Hematopoietic multipotent progenitor cell treated with erythropoietin and hydrocortisone succinate and interleukin-3 and kit ligand, for 6 days (in vitro differentiated cells): ENCODE measurements around the gene AKAP6.
A peak's percentile ranks its signal among the peaks of the same experiment; 100 is the strongest.

ENCODE experiments used
- DNase-seq: peaks from one replicate; pipeline ENCODE4 v3.0.0-alpha.2; 2015

AKAP6 gene

DNA sequence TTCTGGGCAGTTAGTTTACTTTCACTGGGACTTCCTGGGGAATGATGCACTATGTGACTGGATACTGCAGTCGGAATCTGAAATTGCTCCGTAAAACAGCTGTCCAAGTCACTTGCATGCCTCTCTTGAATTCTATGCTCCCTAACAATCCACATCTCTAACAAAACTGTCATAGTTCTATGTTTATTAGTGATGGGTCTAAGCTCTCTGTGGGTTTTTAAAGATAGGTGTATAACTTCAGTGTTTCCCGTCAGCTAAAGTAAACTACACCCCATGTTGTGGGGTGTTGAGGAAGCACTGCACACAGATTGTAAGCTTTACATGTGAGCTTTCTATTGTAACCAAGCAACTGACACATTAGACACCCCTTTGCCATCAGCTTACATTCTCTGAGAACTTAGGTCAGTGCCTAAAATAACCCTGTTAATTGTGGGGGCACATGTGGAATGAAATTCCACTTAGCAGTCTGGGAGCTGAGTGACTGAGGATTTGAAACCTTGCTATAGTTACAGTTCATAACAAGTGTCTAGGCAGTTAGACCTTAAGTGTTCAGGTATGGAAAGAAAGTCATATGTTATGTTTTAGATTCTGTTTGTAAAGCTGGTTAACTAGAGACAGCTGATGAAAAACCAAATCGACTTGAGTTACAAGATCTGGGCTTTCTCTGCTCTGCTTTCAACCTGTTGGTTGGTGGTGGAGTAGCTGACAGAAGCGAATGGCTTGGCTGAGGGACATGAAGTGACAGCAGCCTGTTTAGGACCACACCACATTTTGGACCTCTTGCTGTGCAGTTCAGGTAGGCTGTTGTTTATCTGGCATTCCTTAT lies 165.7 kb downstream of the AKAP6 start:
- DNase-seq = no peak

DNA sequence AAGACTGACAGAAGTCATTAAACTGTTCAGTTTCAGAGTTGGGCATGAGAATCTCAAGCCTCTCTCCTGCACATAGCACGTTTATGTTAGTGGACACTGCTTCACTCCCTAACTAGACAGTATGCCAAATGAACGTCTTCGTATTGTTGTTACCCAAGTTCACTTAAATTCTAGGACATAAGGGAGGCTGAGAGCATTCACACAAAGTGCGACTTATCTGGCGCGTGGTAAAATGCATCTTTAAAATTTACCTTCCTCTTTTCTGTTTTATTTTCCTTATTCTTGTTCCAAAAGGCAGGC lies 166.3 kb downstream of the AKAP6 start:
- no peak for DNase-seq

GRCh38 chr14:32497248-32497647 lies 168.2 kb downstream of the AKAP6 start:
- DNase-seq = no peak

DNA sequence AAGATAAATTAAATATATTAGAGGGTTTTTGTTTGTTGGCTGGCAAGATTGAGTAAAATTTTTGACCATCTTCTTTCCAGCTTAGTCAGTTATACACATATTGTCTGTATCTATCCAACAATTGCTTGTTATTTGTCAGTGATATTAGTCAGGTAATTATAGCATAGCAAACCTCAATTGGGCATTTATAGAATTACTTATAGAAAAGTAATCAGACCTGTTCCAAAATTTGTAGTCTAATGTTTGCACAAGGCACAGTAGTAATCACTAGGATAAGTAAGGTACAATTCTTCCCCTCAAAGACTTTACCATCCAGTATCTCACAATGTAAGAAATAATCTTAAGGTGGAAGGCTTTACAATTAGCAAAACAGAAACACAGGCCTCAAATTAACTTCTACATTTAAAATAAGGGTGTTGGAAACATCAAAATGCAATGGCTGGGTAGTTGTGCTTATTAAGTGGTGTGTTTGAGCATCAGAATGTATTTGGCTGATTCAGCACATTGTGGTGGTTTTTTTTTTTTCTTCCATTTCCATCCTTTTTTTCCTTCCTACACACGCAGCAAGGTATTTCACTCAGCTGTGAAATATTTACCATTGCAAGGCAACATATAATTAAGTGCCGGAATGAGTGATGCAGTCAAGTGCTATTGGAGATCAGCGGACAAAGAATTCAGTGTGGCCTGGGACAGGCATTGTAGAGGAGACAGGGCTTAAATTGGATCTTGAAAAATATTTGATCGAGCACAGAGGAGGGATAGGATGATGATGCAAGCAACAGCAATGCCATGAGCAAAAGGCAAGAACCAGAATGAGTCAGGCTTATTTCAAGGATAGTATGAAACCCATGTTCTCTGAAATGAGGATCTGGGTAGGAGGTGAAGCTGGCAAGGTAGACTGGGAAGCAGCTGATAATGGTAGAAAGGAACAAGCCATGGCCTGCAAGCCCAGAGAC lies 178.2 kb downstream of the AKAP6 start:
- no peak for DNase-seq

GRCh38 chr14:32508281-32508680 lies 179.2 kb downstream of the AKAP6 start:
- no peak for DNase-seq

DNA sequence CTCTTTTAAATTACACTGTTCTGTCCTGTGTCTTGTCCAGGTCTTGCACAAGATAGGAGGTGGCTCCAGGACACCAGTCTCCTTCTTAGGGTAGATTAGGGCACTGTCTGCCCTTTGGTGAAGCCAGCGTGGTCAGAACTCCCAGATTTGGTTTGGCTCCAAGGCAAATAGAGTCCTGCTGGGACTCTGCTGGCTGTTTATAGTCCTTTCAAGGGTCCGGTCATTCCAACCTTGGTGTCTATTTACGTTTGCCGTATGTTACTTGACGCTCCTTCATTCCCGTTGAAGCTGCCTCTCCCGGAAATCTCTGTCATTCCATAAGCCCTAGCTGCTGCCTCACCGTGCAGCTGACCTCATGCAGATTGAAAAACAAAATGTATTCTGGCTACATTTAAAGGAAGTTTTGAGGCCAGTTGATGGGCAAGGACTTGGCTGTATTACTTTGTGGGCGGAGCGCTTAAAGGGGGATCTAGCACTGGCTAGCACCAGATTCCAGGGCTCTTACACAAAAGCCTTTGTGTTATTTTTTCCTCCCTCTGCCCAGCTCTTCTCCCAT lies 180.6 kb downstream of the AKAP6 start:
- no peak for DNase-seq

GRCh38 chr14:32510815-32511214 lies 181.7 kb downstream of the AKAP6 start:
- no peak for DNase-seq

DNA sequence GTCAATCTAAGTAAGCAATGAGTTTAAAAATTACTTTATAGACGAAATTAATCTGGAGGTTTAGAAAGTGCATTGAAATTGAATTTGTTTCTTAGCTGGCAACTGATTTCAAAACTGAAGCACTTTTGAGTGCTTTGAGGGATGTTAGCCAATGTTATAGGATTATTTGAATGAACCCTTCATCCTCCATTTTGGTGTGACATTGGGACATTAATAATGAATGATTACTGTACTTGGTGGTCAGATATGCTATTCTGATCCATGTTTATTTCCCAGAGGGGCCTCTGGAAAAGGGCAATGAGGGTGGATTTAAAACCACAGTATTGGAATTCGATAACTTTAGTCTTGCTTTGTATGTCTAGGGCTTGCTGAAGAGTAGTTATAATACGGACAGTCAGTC lies 183.2 kb downstream of the AKAP6 start:
- no peak for DNase-seq

DNA sequence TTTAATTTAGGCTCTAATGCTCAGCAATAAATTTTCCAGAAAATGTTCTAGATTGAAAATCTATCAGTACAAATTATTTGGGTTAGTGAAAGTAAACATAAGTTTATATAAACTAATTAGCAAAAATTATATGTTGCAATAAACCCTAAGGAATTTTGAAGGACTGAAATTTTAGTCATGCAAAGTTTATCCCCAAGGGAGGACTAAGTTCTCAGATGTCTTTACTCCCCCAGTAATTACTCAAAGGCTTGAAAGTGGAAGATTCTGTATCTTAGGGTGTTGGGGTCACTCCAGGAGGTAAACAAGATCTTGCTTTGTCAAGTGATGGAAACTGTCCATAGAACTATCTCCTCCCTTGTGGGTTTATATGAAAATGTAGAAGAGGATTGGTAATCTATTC lies 183.7 kb downstream of the AKAP6 start:
- DNase-seq = no peak

DNA sequence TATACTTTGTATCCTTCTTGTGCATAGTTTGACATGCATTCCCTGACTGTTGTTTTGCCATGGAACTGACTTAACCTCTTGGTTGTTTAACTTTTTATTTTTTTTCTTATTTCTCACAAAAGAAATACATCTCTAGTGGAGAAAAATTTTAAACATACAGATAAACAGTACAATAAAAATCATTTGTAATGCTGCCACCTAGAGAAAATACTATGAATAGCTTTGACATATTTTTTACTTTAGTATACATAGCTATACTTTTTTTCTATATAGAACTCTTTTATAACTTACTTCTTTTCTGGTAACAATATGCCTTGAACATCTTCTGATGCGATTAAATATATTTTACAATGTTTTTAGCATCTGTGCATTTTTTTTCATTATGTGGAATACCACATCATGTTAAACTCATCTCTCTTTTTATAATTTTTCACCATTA lies 184.5 kb downstream of the AKAP6 start:
- peak; percentile 22 for DNase-seq

- no peak for DNase-seq
These were observed 185.1 kb downstream of the AKAP6 start for GRCh38 chr14:32514236-32514635.

GRCh38 chr14:32514681-32515080 lies 185.6 kb downstream of the AKAP6 start:
- no peak for DNase-seq

DNA sequence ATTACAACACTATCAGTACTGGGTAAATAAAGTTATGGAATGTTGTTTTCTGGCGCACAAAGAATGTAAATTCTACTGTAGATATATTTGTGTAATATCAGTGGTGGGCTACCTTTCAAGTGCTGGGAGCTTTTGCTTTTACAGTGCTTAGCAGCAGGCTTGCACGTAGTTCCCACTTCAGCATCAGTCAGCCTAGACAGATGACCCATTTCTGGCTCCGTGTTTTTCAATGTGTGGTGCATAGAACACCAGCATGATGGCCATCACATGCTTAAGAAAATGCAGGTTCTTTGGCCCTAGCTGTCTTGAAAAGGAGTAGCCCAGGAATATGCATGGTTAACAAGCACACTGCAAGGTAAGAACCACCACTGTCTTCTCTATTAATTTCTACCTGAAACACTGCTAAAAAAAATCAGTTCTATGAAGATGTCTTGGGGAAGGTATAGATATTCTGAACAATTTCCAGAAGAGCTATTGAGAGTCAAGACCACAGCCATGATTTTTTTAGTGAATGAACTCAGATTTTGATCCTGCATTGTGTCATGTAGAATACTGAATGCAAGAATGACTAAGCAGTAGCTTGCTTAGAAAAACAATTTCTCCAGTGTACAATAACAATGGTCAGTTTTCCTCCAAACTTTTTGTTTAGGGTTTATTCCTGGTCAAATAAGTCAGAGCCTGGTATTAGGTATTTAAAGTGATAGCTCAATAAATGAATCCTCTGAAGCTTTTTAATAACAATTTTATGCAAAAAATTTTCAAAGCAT lies 195.7 kb downstream of the AKAP6 start:
- no peak for DNase-seq

DNA sequence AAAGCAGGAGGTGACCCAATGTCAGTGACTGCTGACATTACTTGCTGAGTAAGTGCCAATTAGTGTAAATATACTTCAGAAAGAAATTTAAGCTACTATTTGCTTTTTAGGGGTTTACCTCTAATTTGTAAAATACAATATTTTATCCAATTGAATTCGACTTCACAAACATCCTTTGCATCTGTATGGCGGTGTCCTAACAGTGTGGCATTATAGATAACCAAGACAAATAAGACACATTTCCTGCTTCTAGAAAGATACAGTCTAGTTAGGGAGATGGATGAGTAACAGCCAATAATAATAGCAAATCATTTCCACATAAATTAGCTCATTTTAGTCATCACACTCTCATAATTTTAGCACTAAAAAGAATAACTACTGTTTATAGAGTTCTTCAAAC lies 196.5 kb downstream of the AKAP6 start:
- no peak for DNase-seq

DNA sequence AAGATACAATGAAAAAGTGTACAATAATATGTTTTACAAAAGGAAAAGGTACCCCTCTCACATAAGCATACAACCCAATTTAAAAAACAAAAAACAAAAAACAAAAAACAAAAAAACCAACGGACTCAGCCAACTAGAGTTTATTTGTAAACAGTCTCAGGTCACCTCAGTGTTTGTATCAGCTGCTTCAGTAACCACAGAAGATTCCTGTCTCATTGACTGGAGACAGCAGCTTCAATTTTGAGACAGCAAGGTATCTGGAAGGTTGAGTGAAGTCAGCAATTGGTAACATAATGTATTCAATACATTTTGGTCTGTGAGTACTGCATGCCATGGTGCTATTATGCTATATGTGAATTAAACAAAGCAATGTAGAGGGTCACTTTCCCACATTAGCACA lies 201.7 kb downstream of the AKAP6 start:
- no peak for DNase-seq

DNA sequence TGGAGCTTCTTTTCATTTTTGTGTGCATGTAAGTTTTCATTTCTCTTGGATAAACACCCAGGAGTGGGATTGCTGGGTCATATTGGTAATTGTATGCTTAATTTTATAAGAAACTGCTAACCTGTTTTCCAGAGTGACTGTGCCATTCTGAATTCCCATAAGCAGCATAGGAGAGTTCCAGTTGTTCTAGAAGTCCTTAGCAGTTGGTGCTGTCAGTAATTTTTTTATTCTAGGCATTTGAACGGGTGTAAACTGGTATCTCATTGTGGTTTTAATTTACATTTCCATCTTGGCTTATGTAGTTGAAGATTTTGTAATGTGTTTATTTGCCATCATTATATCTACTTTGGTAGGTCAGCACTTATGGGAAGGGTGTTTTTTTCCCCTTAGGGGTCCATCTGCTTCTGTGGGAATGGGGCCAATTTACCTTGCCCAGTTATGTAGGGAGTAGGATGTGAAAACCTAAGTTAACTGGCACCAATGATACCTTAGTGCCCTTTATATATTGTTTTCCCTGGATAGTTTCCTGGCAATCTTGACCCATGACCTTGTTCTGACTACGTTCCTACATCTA lies 202.9 kb downstream of the AKAP6 start:
- DNase-seq = no peak

DNA sequence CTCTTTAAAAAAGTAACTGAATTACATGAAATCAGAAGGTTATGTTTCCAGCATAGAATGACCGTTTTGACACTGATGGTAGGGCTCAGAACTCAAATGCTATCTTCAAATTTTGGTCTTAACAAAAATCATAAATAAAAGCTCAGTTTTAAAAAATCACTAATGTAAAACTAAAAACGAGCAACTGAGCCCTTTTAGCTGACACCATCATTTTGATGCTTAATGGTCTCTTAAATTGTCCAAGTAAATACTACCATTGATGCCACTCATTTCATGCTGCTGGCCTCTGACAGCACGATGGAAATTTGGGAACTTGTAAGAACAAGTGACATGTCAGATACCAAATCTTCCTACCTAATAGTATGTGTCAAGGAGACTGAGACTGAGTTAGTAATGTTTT lies 205.0 kb downstream of the AKAP6 start:
- no peak for DNase-seq

- no peak for DNase-seq
These were observed 207.1 kb downstream of the AKAP6 start for GRCh38 chr14:32536175-32536574.

DNA sequence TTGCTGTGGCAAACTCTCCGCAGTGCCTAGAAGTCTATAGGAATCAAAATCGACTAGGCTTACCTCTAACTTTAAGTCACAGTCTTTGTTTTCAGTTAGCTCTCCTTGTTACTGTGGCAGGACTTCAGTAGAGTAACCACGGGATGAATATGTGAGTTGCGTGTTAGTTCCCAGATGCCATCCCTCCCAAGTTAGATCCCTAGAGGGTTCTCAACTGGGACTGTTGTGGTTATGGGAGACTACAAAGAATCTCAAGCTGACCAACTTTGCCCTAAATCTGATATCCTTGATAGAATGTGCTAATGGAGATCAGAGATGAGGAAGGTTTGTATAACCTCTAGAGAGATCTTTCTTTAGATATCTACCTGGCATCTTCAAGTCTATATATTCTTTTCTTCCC lies 208.1 kb downstream of the AKAP6 start:
- DNase-seq = no peak

- DNase-seq = no peak
These were observed 213.4 kb downstream of the AKAP6 start for GRCh38 chr14:32542507-32542906.

DNA sequence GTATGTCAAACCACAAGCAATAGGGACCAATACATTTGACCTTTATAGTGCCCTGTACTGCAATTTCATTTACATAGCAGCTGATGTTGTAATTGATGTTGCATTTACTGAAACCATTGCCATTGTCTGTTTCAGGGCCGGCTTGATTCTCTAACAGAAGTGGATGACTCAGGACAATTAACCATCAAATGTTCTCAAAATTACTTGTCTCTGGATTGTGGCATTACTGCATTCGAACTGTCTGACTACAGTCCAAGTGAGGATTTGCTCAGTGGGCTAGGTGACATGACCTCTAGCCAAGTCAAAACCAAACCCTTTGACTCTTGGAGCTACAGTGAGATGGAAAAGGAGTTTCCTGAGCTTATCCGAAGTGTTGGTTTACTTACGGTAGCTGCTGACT lies 216.0 kb downstream of the AKAP6 start:
- no peak for DNase-seq

DNA sequence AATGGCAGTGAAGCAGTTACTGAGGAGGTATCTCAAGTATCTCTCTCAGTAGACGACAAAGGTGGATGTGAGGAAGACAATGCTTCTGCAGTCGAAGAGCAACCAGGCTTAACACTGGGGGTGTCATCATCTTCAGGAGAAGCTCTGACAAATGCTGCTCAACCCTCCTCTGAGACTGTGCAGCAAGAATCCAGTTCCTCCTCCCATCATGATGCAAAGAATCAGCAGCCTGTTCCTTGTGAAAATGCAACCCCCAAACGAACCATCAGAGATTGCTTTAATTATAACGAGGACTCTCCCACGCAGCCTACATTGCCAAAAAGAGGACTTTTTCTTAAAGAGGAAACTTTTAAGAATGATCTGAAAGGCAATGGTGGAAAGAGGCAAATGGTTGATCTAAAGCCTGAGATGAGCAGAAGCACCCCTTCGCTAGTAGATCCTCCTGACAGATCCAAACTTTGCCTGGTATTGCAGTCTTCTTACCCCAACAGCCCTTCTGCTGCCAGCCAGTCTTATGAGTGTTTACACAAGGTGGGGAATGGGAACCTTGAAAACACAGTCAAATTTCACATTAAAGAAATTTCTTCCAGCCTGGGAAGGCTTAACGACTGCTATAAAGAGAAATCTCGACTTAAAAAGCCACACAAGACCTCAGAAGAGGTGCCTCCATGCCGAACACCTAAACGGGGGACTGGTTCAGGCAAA lies 216.6 kb downstream of the AKAP6 start:
- DNase-seq = no peak
